HEK293 (cell line): ENCODE data around the gene ERBB2.

Experiments used
- CTCF ChIA-PET: fragments of 350-600 bp; formaldehyde crosslinking; extraction: SDS; loops from one replicate; lab custom pipeline; 2021; ENCODE audit warnings: antibody characterized with exemption; lab: Yijun Ruan, JAX
- POLR2A ChIA-PET: fragments of 300-600 bp; formaldehyde crosslinking; extraction: SDS; loops from one replicate; lab custom pipeline; 2020; ENCODE audit warnings: antibody characterized with exemption, inconsistent platforms; lab: Yijun Ruan, JAX
- H3K27ac ChIP-seq: fragments of 200-500 bp; sonication (Bioruptor generic); 2 replicates; pipeline ENCODE4 v1.5.1; 2014; ENCODE audit warnings: low read depth, low read length, control low read depth, inconsistent platforms; ENCODE audit errors: extremely low read depth
- H3K36me3 ChIP-seq, 2 experiments: fragments of 200-500 bp in 1 of 2; sonication (Bioruptor generic) in 1 of 2; 1 replicate in 1 of 2; 2 replicates in 1 of 2; pipeline ENCODE4 v1.5.1; 2014 to 2017; ENCODE audit warnings: inconsistent platforms in 2 of 2, low read length in 2 of 2; ENCODE audit not compliant: control insufficient read depth in 2 of 2, insufficient read depth in 1 of 2
- H3K4me1 ChIP-seq: fragments of 200-500 bp; sonication (Bioruptor generic); 2 replicates; pipeline ENCODE4 v1.5.1; 2014; ENCODE audit warnings: mild to moderate bottlenecking, low read length, inconsistent platforms; ENCODE audit not compliant: control insufficient read depth, insufficient read depth
- H3K4me3 ChIP-seq: 2 replicates; pipeline ENCODE4 v1.5.1; 2011; ENCODE audit warnings: low read depth, mild to moderate bottlenecking, control low read depth, low read length, moderate library complexity
- H3K9me3 ChIP-seq: fragments of 200-500 bp; sonication (Bioruptor generic); 2 replicates; pipeline ENCODE4 v1.5.1; 2014; ENCODE audit warnings: low read depth, low read length, inconsistent platforms; ENCODE audit not compliant: control insufficient read depth, insufficient read depth
- ATF2 ChIP-seq: fragments of 450-650 bp; formaldehyde crosslinking; IDR thresholded peaks from 2 replicates; pipeline ENCODE4 v1.5.1; 2016; ENCODE audit warnings: missing biosample characterization, missing genetic modification characterization, low read depth
- BCL11A ChIP-seq: fragments of 450-650 bp; formaldehyde crosslinking; IDR thresholded peaks from 2 replicates; pipeline ENCODE4 v1.5.1; 2016; ENCODE audit warnings: low read depth, missing biosample characterization, missing genetic modification characterization
- PRDM6 ChIP-seq: fragments of 450-650 bp; formaldehyde crosslinking; IDR thresholded peaks from 2 replicates; pipeline ENCODE4 v1.5.1; 2017; ENCODE audit warnings: missing biosample characterization, missing genetic modification characterization
- YY2 ChIP-seq: fragments of 450-650 bp; formaldehyde crosslinking; IDR thresholded peaks from 2 replicates; pipeline ENCODE4 v1.5.1; 2016; ENCODE audit warnings: missing biosample characterization, missing genetic modification characterization
- ZBTB1 ChIP-seq: fragments of 450-650 bp; formaldehyde crosslinking; IDR thresholded peaks from 2 replicates; pipeline ENCODE4 v1.5.1; 2016; ENCODE audit warnings: missing biosample characterization, missing genetic modification characterization
- ZBTB7A ChIP-seq: fragments of 450-650 bp; formaldehyde crosslinking; IDR thresholded peaks from 2 replicates; pipeline ENCODE4 v1.5.1; 2016; ENCODE audit warnings: low read depth, missing biosample characterization, missing genetic modification characterization
- ZEB2 ChIP-seq: fragments of 450-650 bp; formaldehyde crosslinking; IDR thresholded peaks from 2 replicates; pipeline ENCODE4 v1.5.1; 2016; ENCODE audit warnings: missing biosample characterization, missing genetic modification characterization
- ZFP41 ChIP-seq: fragments of 450-650 bp; formaldehyde crosslinking; IDR thresholded peaks from 2 replicates; pipeline ENCODE4 v1.5.1; 2016; ENCODE audit warnings: missing biosample characterization, missing genetic modification characterization, borderline replicate concordance
- ZNF114 ChIP-seq: fragments of 450-650 bp; formaldehyde crosslinking; IDR thresholded peaks from 2 replicates; pipeline ENCODE4 v1.5.0; 2017; ENCODE audit warnings: missing biosample characterization, missing genetic modification characterization
- ZNF248 ChIP-seq: fragments of 450-650 bp; formaldehyde crosslinking; IDR thresholded peaks from 2 replicates; pipeline ENCODE4 v1.5.1; 2017; ENCODE audit warnings: missing biosample characterization, missing genetic modification characterization
- ZNF335 ChIP-seq: fragments of 450-650 bp; formaldehyde crosslinking; conservative IDR thresholded peaks from 2 replicates; pipeline ENCODE4 v1.5.1; 2016; ENCODE audit warnings: missing biosample characterization, missing genetic modification characterization
- ZNF398 ChIP-seq: fragments of 450-650 bp; formaldehyde crosslinking; IDR thresholded peaks from 2 replicates; pipeline ENCODE4 v1.5.1; 2017; ENCODE audit warnings: missing biosample characterization, missing genetic modification characterization
- ZNF549 ChIP-seq: fragments of 450-650 bp; IDR thresholded peaks from 2 replicates; pipeline ENCODE4 v1.5.1; 2018; ENCODE audit warnings: missing biosample characterization, missing genetic modification characterization, mild to moderate bottlenecking, inconsistent platforms, moderate library complexity
- ZNF558 ChIP-seq: fragments of 450-650 bp; formaldehyde crosslinking; IDR thresholded peaks from 2 replicates; pipeline ENCODE4 v1.5.1; 2016; ENCODE audit warnings: missing biosample characterization, missing genetic modification characterization
- ZNF600 ChIP-seq: fragments of 450-650 bp; formaldehyde crosslinking; IDR thresholded peaks from 2 replicates; pipeline ENCODE4 v1.5.1; 2016; ENCODE audit warnings: missing biosample characterization, missing genetic modification characterization
- ZNF621 ChIP-seq: fragments of 450-650 bp; formaldehyde crosslinking; IDR thresholded peaks from 2 replicates; pipeline ENCODE4 v1.5.1; 2017; ENCODE audit warnings: missing biosample characterization, missing genetic modification characterization
- ZNF654 ChIP-seq: fragments of 450-650 bp; formaldehyde crosslinking; IDR thresholded peaks from 2 replicates; pipeline ENCODE4 v1.5.1; 2016; ENCODE audit warnings: low read depth, missing biosample characterization, missing genetic modification characterization
- ZNF664 ChIP-seq: fragments of 450-650 bp; formaldehyde crosslinking; IDR thresholded peaks from 2 replicates; pipeline ENCODE4 v1.5.1; 2016; ENCODE audit warnings: missing biosample characterization, missing genetic modification characterization
- ZNF692 ChIP-seq: fragments of 450-650 bp; formaldehyde crosslinking; IDR thresholded peaks from 2 replicates; pipeline ENCODE4 v1.5.1; 2016; ENCODE audit warnings: missing biosample characterization, missing genetic modification characterization
- ZNF837 ChIP-seq: fragments of 450-650 bp; formaldehyde crosslinking; IDR thresholded peaks from 2 replicates; pipeline ENCODE4 v1.5.1; 2016; ENCODE audit warnings: missing biosample characterization, missing genetic modification characterization

Gene ERBB2

GRCh38 chr17:39696731-39697130 lies 3.1 kb upstream of the ERBB2 start:
- H3K36me3 ChIP-seq: peaks cover 0 to 29% of the 10 kb centered on the region in 2 experiments; a peak in 2 of 3 replicates
- peaks cover 12% of the 10 kb centered on the region; the same call in 1 of the 2 replicates for H3K4me1 ChIP-seq
- no peaks in the 10 kb centered on the region for H3K9me3 ChIP-seq
- TF ChIP-seq ZNF398 (no peak), ZBTB1 (tag by site-specific recombination) (no peak), ZNF248 (tag by site-specific recombination) (no peak), ATF2 (tag by site-specific recombination) (no peak), ZNF837 (no peak), ZNF558 (tag by site-specific recombination) (no peak), ZNF692 (no peak), ZNF549 (tag by site-specific recombination) (no peak), ZEB2 (tag by site-specific recombination) (no peak), PRDM6 (no peak)
- TF ChIP-seq, all 188 proteins: peak for 0
- ChIA-PET POLR2A (interaction anchor here (1.8 kb wide), 1 partner anchor 9 kb away, joined by 5 read pairs; the partner anchor contains the start of gene PGAP3), CTCF (interaction anchor here (1.1 to 3.2 kb wide), 3 partner anchors 28 to 43 kb away, joined by 3 to 17 read pairs (median 9); partner anchors contain the start of genes MIEN1 and PNMT)
- H3K27ac ChIP-seq: no peak overlapping the region
- H3K4me3 ChIP-seq: no peak overlapping the region

- peaks cover 0 to 29% of the 10 kb centered on the region in 2 experiments; a peak in 2 of 3 replicates for H3K36me3 ChIP-seq
- no peaks in the 10 kb centered on the region for H3K9me3 ChIP-seq
- ChIA-PET POLR2A (interaction anchor here (0.6 to 1.8 kb wide), 3 partner anchors 10 to 363 kb away, joined by 3 to 5 read pairs (median 4); partner anchors contain the start of gene PGAP3), CTCF (interaction anchor here (1.1 to 3.5 kb wide), 4 partner anchors 10 to 44 kb away, joined by 3 to 17 read pairs (median 12); partner anchors contain the start of genes PGAP3 and PNMT)
- H3K4me3 ChIP-seq: no peak overlapping the region
- no peak overlapping the region for H3K27ac ChIP-seq
- peaks cover 13% of the 10 kb centered on the region; the same call in 1 of the 2 replicates for H3K4me1 ChIP-seq
- peak; percentile 74 for TF ChIP-seq ZNF664
- TF ChIP-seq ZNF335 (tag by site-specific recombination): no peak
- TF ChIP-seq ZBTB7A: no peak
- TF ChIP-seq ZNF600 (tag by site-specific recombination): 0 out of 2 replicates have a peak, but pooled peaks have one; percentile 22
- no peak for TF ChIP-seq ZNF621
- TF ChIP-seq YY2: no peak
- TF ChIP-seq BCL11A (tag by site-specific recombination): no peak
- TF ChIP-seq ZNF654: no peak
- no peak for TF ChIP-seq ZNF114
- TF ChIP-seq ZFP41 (tag by site-specific recombination): no peak
- TF ChIP-seq, all 188 proteins: peak for 2
These were observed 1.9 kb upstream of the ERBB2 start for GRCh38 chr17:39697961-39698360.
